ENCODE data around the gene VN1R5.
"Not testable (repeated sequence)": the region's sequence is repeated elsewhere in the genome, so short reads cannot be mapped to it uniquely, and the experiment has no call there.

Gene VN1R5

GRCh38 chr1:247255772-247256171, at the start of gene VN1R5:
VN1R5 (plus strand) TSS chr1:247256072.
- DNase-seq: not testable (repeated sequence)

- no peak for DNase-seq
Observed at GRCh38 chr1:247209396-247209795, 46.5 kb upstream of the VN1R5 start.

- DNase-seq: peak; percentile 2
Observed at GRCh38 chr1:247210062-247210375, 45.9 kb upstream of the VN1R5 start.

GRCh38 chr1:247210376-247211117, 45.3 kb upstream of the VN1R5 start:
- DNase-seq: peak; percentile 91

GRCh38 chr1:247211339-247211738, 44.5 kb upstream of the VN1R5 start:
- no peak for DNase-seq

GRCh38 chr1:247212012-247212411, 43.9 kb upstream of the VN1R5 start:
- DNase-seq: no peak

- no peak for DNase-seq
Observed at GRCh38 chr1:247212627-247213617, 43.0 kb upstream of the VN1R5 start.

- DNase-seq: no peak
Observed at GRCh38 chr1:247216261-247216660, 39.6 kb upstream of the VN1R5 start.

GRCh38 chr1:247218121-247218651, 37.7 kb upstream of the VN1R5 start:
- DNase-seq: no peak

GRCh38 chr1:247220280-247220679, 35.6 kb upstream of the VN1R5 start:
- not testable (repeated sequence) for DNase-seq

- DNase-seq: no peak
Observed at GRCh38 chr1:247222840-247223239, 33.0 kb upstream of the VN1R5 start.

GRCh38 chr1:247224822-247225221, 31.1 kb upstream of the VN1R5 start:
- no peak for DNase-seq

GRCh38 chr1:247228133-247228532, 27.7 kb upstream of the VN1R5 start:
- no peak for DNase-seq

- no peak for DNase-seq
Observed at GRCh38 chr1:247241691-247242090, 14.2 kb upstream of the VN1R5 start.

GRCh38 chr1:247243524-247244137, 12.2 kb upstream of the VN1R5 start:
- no peak for DNase-seq

GRCh38 chr1:247246325-247247115, 9.4 kb upstream of the VN1R5 start:
- DNase-seq: no peak

- DNase-seq: no peak
Observed at GRCh38 chr1:247247568-247247967, 8.3 kb upstream of the VN1R5 start.

GRCh38 chr1:247266053-247266452, 10.2 kb downstream of the VN1R5 start:
- DNase-seq: no peak

GRCh38 chr1:247268390-247269045, 12.6 kb downstream of the VN1R5 start:
- DNase-seq: no peak

- DNase-seq: no peak
Observed at GRCh38 chr1:247269133-247269532, 13.3 kb downstream of the VN1R5 start.

- DNase-seq: no peak
Observed at GRCh38 chr1:247270003-247270402, 14.1 kb downstream of the VN1R5 start.

- no peak for DNase-seq
Observed at GRCh38 chr1:247273013-247273412, 17.1 kb downstream of the VN1R5 start.
